ENCODE data around the gene SSX2IP. TPM values are rescaled to one million over a fixed set of nuclear protein-coding genes. Genes with fewer than 3 reads are reported as not detected.
A peak's percentile ranks its signal among the peaks of the same experiment; 100 is the strongest.

Gene SSX2IP
- total and polyA plus RNA-seq, 9 of the 15 experiments (the other 6 are each of a cell fraction or from before 2014, with no cell fraction given): 20.6 to 96.7 (median 61.7) TPM

- Histone ChIP-seq H3K4me3 (peak overlapping the region; percentile 76), H2AFZ (ENCODE audit: low read depth, low read length) (peak overlapping the region; percentile 23), H3K36me3 (ENCODE audit: control insufficient read depth, insufficient read depth, low read length) (peaks cover 21% of the 10 kb centered on the region), H3K9me1 (ENCODE audit: control insufficient read depth, insufficient read depth, low read length) (no peaks in the 10 kb centered on the region), H3K9me3 (replicated peaks; ENCODE audit: control insufficient read depth, insufficient read depth, low read depth, low read length) (no peaks in the 10 kb centered on the region), H3K27me3 (ENCODE audit: control insufficient read depth in 2 of 2, insufficient read depth in 2 of 2, low read length in 2 of 2) (no peaks in the 10 kb centered on the region; a peak in 1 of 5 replicates), H4K20me1 (replicated peaks; ENCODE audit: control insufficient read depth, insufficient read depth, low read length) (no peaks in the 10 kb centered on the region; the same call in 1 of the 2 replicates), H3K9ac (ENCODE audit: insufficient read depth in 1 of 2, low read depth in 2 of 2, low read length in 2 of 2) (peak overlapping the region in 1 of 2 experiments; percentile 90; a peak in 2 of 4 replicates), H3K4me1 (replicated peaks in 1 of 2; ENCODE audit: control insufficient read depth in 2 of 2, insufficient read depth in 2 of 2, low read length in 2 of 2) (peaks cover 16 to 44% of the 10 kb centered on the region in 2 experiments), H3K79me2 (ENCODE audit: control insufficient read depth, insufficient read depth, low read length) (peaks cover 84% of the 10 kb centered on the region), H3K27ac (ENCODE audit: extremely low read depth, low read depth, low read length) (peak overlapping the region; percentile 92), H3K4me2 (ENCODE audit: insufficient read depth, low read length) (peak overlapping the region; percentile 88)
- in situ Hi-C loops (cut with MboI) (no loop called here), intact Hi-C loops (cut with micrococcal nuclease) (loop anchor here (5.0 kb wide), 1 partner anchor 181 kb away; the partner anchor contains the start of genes GNG5 and SPATA1)
- POLR2A ChIA-PET: interaction anchor here (0.7 to 6.2 kb wide), 10 partner anchors 12 to 115 kb away, joined by 3 to 56 read pairs (median 4); partner anchors contain the start of gene CTBS
- FAIRE-seq (peak; percentile 94), ATAC-seq (peak; percentile 58), DNase-seq (ENCODE audit: extremely low read depth in 1 of 4, low spot score in 3 of 4) (peak; percentile 17 to 90 (median 44))
- under 1% methylated on average over 8 of the region's 8 CpGs for WGBS (ENCODE audit: insufficient coverage, low coverage, missing lambda C conversion rate)
- no TSS peak for BruUV-seq (replicated peaks)
- CTCF ChIA-PET (ENCODE audit: low intra/inter-chr PET ratio): no interaction called here
- TF ChIP-seq CSDE1 (IDR thresholded peaks at IDR 0.05) (peak in 1 of 2 experiments; percentile 31; a peak in 1 of 4 replicates), MXD1 (CRISPR knock-in tag; IDR thresholded peaks at IDR 0.05; ENCODE audit: borderline replicate concordance, poor library complexity, severe bottlenecking) (no peak), ZBTB43 (CRISPR knock-in tag; IDR thresholded peaks at IDR 0.05) (no peak), RBM25 (IDR thresholded peaks at IDR 0.05; ENCODE audit: low read depth, low read length, severe bottlenecking) (no peak), STAT6 (CRISPR knock-in tag; IDR thresholded peaks at IDR 0.05) (no peak), BRF1 (IDR thresholded peaks at IDR 0.05; ENCODE audit: borderline replicate concordance, extremely low read depth, insufficient read length) (no peak), SAFB (IDR thresholded peaks at IDR 0.05; ENCODE audit: borderline replicate concordance, low read depth, low read length) (no peak), MTA2 (IDR thresholded peaks at IDR 0.05; ENCODE audit: low read depth) (peak; percentile 90), RNF2 (IDR thresholded peaks at IDR 0.05) (peak; percentile 74; the same call in 1 of the 2 replicates), SMC3 (conservative IDR thresholded peaks at IDR 0.05; ENCODE audit: insufficient read depth, low read depth, low read length) (no peak), CCNT2 (IDR thresholded peaks at IDR 0.05; ENCODE audit: borderline replicate concordance, extremely low read depth, insufficient read length, low read depth, low read length) (no peak), RBM14 (IDR thresholded peaks at IDR 0.05; ENCODE audit: borderline replicate concordance, insufficient read depth, low read depth, low read length) (no peak), SMAD4 (CRISPR knock-in tag; conservative IDR thresholded peaks at IDR 0.05) (no peak), KDM5B (IDR thresholded peaks at IDR 0.05; ENCODE audit: insufficient replicate concordance, low read depth, low read length) (no peak), TCF15 (CRISPR knock-in tag; IDR thresholded peaks at IDR 0.05) (no peak), ZNF121 (CRISPR knock-in tag; conservative IDR thresholded peaks at IDR 0.05) (no peak)
These were observed 1.7 kb downstream of the SSX2IP start for GRCh38 chr1:84688463-84689061.

Data from K562 (cell line).